PC-3 (cell line): Measurements from ENCODE around the gene C3.

Source experiments
- CTCF ChIP-seq: fragments of 300-600 bp; sonication (generic); conservative IDR thresholded peaks from 2 replicates; pipeline ENCODE4 v1.5.1; 2017; ENCODE audit warnings: antibody characterized with exemption, low read depth, mild to moderate bottlenecking, low read length
- EZH2 ChIP-seq: fragments of 300-600 bp; sonication (generic); IDR thresholded peaks from one replicate; pipeline ENCODE4 v1.6.1; 2017; ENCODE audit warnings: antibody characterized with exemption, mild to moderate bottlenecking, low read length; ENCODE audit not compliant: unreplicated experiment

GRCh38 chr19:6729573-6730152, 9.2 kb upstream of the C3 start:
- TF ChIP-seq CTCF (no peak), EZH2 (no peak)
